Activated CD4-positive, alpha-beta T cell treated with anti-CD3 and anti-CD28 coated beads for 36 hours (primary cell): ENCODE measurements around the gene NUTF2. TPM values are rescaled to one million over a fixed set of nuclear protein-coding genes. Genes with fewer than 3 reads are reported as not detected.
A peak's percentile ranks its signal among the peaks of the same experiment; 100 is the strongest.

ENCODE experiments used
- ATAC-seq: fragments of 200-7000 bp; cut with Tn5 transposase; one replicate; pipeline ENCODE4 v1.10.0; 2021; ENCODE audit warnings: mild to moderate bottlenecking, moderate library complexity
- CTCF ChIA-PET: fragments of 350-600 bp; sonication (Branson Sonifier 250); formaldehyde crosslinking; loops from one replicate; lab custom pipeline; 2021; ENCODE audit warnings: antibody characterized with exemption; lab: Charles Lee
- POLR2A ChIA-PET: fragments of 350-600 bp; sonication (Branson Sonifier 250); formaldehyde crosslinking; loops from one replicate; lab custom pipeline; 2021; ENCODE audit warnings: antibody characterized with exemption, inconsistent platforms; lab: Charles Lee
- DNase-seq: peaks from one replicate; pipeline ENCODE4 v3.0.0-alpha.2; 2020
- H3K27ac Mint-ChIP-seq: one replicate; pipeline ENCODE4 v1.8.0; 2021; ENCODE audit warnings: mixed read lengths
- H3K27me3 Mint-ChIP-seq: one replicate; pipeline ENCODE4 v1.8.0; 2021; ENCODE audit warnings: mixed read lengths
- H3K36me3 Mint-ChIP-seq: one replicate; pipeline ENCODE4 v1.8.0; 2021; ENCODE audit warnings: low read depth, mixed read lengths
- H3K4me1 Mint-ChIP-seq: one replicate; pipeline ENCODE4 v1.8.0; 2021; ENCODE audit warnings: mixed read lengths
- H3K4me3 Mint-ChIP-seq: one replicate; pipeline ENCODE4 v1.8.0; 2021; ENCODE audit warnings: mild to moderate bottlenecking, moderate library complexity, mixed read lengths
- H3K9me3 Mint-ChIP-seq: one replicate; pipeline ENCODE4 v1.8.0; 2021; ENCODE audit warnings: low read depth, mixed read lengths
- intact Hi-C, 2 experiments: fragments of 100-400 bp; cut with DNase I in 1 of 2; cut with micrococcal nuclease in 1 of 2; formaldehyde crosslinking; loops; one replicate each; pipeline versions ENCODE4 v1.14.2 to v1.15.1; 2022 to 2024; cut with DNase I, micrococcal nuclease
- total RNA-seq, 2 experiments: library from RNA; stranded (reverse); gene quantifications; one replicate each; pipeline ENCODE4 v1.2.3, GENCODE V29; 2021

Gene NUTF2
- total RNA-seq, 2 experiments from 2014 or later: 156 to 249 TPM

- ChIA-PET CTCF (interaction anchor here (0.9 kb wide), 1 partner anchor 20 kb away, joined by 3 read pairs; no protein-coding TSS in a partner anchor), POLR2A (no interaction called here)
- peaks cover 25% of the 10 kb centered on the region for H3K4me1 Mint-ChIP-seq
- no peak overlapping the region for H3K4me3 Mint-ChIP-seq
- no peaks in the 10 kb centered on the region for H3K9me3 Mint-ChIP-seq
- ATAC-seq (no peak), DNase-seq (no peak)
- no peak overlapping the region for H3K27ac Mint-ChIP-seq
- intact Hi-C loops: no loop called here
- H3K36me3 Mint-ChIP-seq: no peaks in the 10 kb centered on the region
- no peaks in the 10 kb centered on the region for H3K27me3 Mint-ChIP-seq
These were observed 69.3 kb downstream of the NUTF2 start for GRCh38 chr16:67915831-67916723.

DNA sequence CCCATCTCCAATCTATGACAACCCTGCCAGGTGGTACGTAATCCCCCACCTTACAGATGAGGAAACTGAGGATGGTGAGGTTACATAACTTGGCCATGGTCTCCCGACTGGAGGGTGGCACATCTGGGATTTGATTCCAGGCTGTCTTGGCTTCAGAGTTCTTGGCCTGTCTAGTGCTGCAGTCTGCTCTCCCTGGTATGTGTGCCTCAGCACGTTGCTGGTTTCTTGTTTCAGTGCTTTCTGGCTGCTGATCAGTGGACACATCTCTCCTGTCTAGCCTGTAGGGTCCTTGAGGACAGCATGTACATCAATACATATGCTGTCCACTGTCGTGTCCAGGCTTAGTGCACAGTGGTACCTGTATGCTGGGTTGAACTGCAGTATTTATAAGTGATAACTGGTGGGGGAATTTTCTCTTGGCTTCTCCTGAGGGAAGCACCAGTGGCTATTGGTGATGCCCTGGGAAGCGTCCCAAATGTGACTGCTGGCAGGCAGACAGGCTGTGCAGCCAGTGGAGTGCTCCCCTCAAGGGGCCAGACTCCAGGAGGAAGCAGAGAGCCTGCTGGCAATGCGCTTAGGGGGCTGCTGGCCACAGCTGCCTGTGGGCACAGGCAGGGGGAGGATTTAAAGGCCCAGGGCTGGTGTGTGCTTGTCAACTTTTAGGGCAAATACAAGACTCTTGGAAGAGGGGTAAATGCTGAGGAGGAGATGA, 70.6 kb downstream of the NUTF2 start:
- no peaks in the 10 kb centered on the region for H3K36me3 Mint-ChIP-seq
- intact Hi-C loops: no loop called here
- POLR2A ChIA-PET: interaction anchor here (1.0 kb wide), 1 partner anchor 18 kb away, joined by 5 read pairs; no protein-coding TSS in a partner anchor
- peak overlapping the region; percentile 91 for H3K27ac Mint-ChIP-seq
- peak; percentile 11 for ATAC-seq
- no peaks in the 10 kb centered on the region for H3K9me3 Mint-ChIP-seq
- DNase-seq: no peak
- H3K27me3 Mint-ChIP-seq: no peaks in the 10 kb centered on the region
- CTCF ChIA-PET: interaction anchor here (0.7 to 2.7 kb wide), 8 partner anchors 18 to 280 kb away, joined by 3 to 12 read pairs (median 4); partner anchors contain the start of gene NRN1L
- no peak overlapping the region for H3K4me3 Mint-ChIP-seq
- H3K4me1 Mint-ChIP-seq: peaks cover 32% of the 10 kb centered on the region

DNA sequence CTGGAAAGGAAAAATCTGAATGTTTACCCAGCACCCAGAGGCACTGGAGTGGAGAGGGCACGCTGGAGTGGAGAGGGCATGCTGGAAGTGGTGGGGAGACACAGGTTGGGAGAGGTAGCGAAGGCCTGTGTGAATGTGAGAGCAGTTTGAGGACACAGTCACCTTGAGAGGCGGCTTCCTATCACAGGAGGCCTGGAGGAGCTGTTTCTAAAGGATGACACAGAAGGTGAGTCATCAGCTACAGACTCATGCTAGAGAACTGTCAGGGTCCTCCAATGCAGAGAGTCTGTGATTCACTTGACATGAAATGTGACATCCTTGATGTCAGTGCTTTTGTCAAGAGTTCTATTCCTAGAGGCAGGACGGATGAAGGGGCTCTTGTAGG, 71.1 kb downstream of the NUTF2 start:
- ChIA-PET CTCF (interaction anchor here (0.5 to 2.7 kb wide), 12 partner anchors 11 to 397 kb away, joined by 3 to 12 read pairs (median 4); partner anchors contain the start of genes NRN1L and PARD6A), POLR2A (interaction anchor here (0.6 to 1.0 kb wide), 2 partner anchors 18 to 24 kb away, joined by 5 to 10 read pairs; no protein-coding TSS in a partner anchor)
- ATAC-seq (peak; percentile 100), DNase-seq (peak; percentile 79)
- Mint-ChIP-seq H3K4me1 (peaks cover 34% of the 10 kb centered on the region), H3K27ac (peak overlapping the region; percentile 91), H3K36me3 (no peaks in the 10 kb centered on the region), H3K4me3 (no peak overlapping the region), H3K9me3 (no peaks in the 10 kb centered on the region), H3K27me3 (no peaks in the 10 kb centered on the region)
- intact Hi-C loops: loop anchor here in 1 of 2 experiments (1.0 kb wide), 1 partner anchor 25 kb away; the partner anchor contains the start of gene PSKH1

GRCh38 chr16:67919622-67920221, 73.0 kb downstream of the NUTF2 start:
- intact Hi-C loops: no loop called here
- Mint-ChIP-seq H3K27ac (peak overlapping the region; percentile 19), H3K9me3 (no peaks in the 10 kb centered on the region), H3K4me1 (peaks cover 36% of the 10 kb centered on the region), H3K36me3 (no peaks in the 10 kb centered on the region), H3K4me3 (no peak overlapping the region), H3K27me3 (no peaks in the 10 kb centered on the region)
- ATAC-seq (no peak), DNase-seq (peak; percentile 28)
- CTCF ChIA-PET: interaction anchor here (0.6 to 3.0 kb wide), 8 partner anchors 8 to 260 kb away, joined by 3 to 13 read pairs (median 4); partner anchors contain the start of genes ACD and NRN1L
- POLR2A ChIA-PET: no interaction called here

Other genes starting within 250 kb of the NUTF2 start
- gene CARMIL2, start 201.8 kb upstream of the NUTF2 start, total RNA-seq: 100 to 1,000 TPM; 138 to 153 TPM
- 10 to 100 TPM; 52.2 to 52.4 TPM for gene ACD, start 186.7 kb upstream of the NUTF2 start, total RNA-seq
- 1 to 10 TPM; 7.8 to 8.7 TPM for gene PARD6A, start 186.0 kb upstream of the NUTF2 start, total RNA-seq
- 10 to 100 TPM; 11.7 to 12.0 TPM for gene ENKD1, start 180.2 kb upstream of the NUTF2 start, total RNA-seq
- 1 to 10 TPM; 2.4 to 3.0 TPM for gene C16orf86, start 180.1 kb upstream of the NUTF2 start, total RNA-seq
- 10 to 100 TPM in 1 of 2 experiments, 1 to 10 TPM in 1; 8.7 to 11.5 TPM for gene GFOD2, start 127.6 kb upstream of the NUTF2 start, total RNA-seq
- gene RANBP10, start 40.4 kb upstream of the NUTF2 start, total RNA-seq: 10 to 100 TPM; 15.6 to 18.0 TPM
- gene TSNAXIP1, start 40.0 kb upstream of the NUTF2 start, total RNA-seq: 1 to 10 TPM in 1 of 2 experiments, under 1 TPM in 1; 0.62 to 1.1 TPM
- 10 to 100 TPM; 31.8 to 34.5 TPM for gene THAP11, start 4.6 kb upstream of the NUTF2 start, total RNA-seq
- gene CENPT, start 760 bp downstream of the NUTF2 start, total RNA-seq: 10 to 100 TPM; 34.9 to 48.6 TPM
- 10 to 100 TPM; 92.8 to 96.9 TPM for gene EDC4, start 26.1 kb downstream of the NUTF2 start, total RNA-seq
- not detected for gene NRN1L, start 38.0 kb downstream of the NUTF2 start, total RNA-seq
- 10 to 100 TPM; 11.7 to 11.9 TPM for gene PSKH1, start 46.3 kb downstream of the NUTF2 start, total RNA-seq
- 1 to 10 TPM; 2.5 to 3.5 TPM for gene CTRL, start 84.9 kb downstream of the NUTF2 start, total RNA-seq
- 100 to 1,000 TPM; 123 to 195 TPM for gene PSMB10, start 89.9 kb downstream of the NUTF2 start, total RNA-seq
- 1 to 10 TPM; 9.1 to 9.9 TPM for gene LCAT, start 97.2 kb downstream of the NUTF2 start, total RNA-seq
- 10 to 100 TPM; 21.8 to 25.8 TPM for gene SLC12A4, start 121.7 kb downstream of the NUTF2 start, total RNA-seq
- under 1 TPM in 1 of 2 experiments, not detected in 1; 0.11 TPM for gene DPEP3, start 133.6 kb downstream of the NUTF2 start, total RNA-seq
- gene DPEP2, start 152.6 kb downstream of the NUTF2 start, total RNA-seq: 1 to 10 TPM; 3.2 to 3.8 TPM
- gene DPEP2NB, start 169.0 kb downstream of the NUTF2 start, total RNA-seq: not detected
- 10 to 100 TPM; 13.7 to 17.1 TPM for gene DDX28, start 176.3 kb downstream of the NUTF2 start, total RNA-seq
- gene DUS2, start 176.4 kb downstream of the NUTF2 start, total RNA-seq: 10 to 100 TPM; 29.5 to 33.1 TPM
- gene NFATC3, start 238.4 kb downstream of the NUTF2 start, total RNA-seq: 10 to 100 TPM; 68.4 to 81.2 TPM